ENCODE results near the gene GAL.
"Not testable (repeated sequence)": the region's sequence is repeated elsewhere in the genome, so short reads cannot be mapped to it uniquely, and the experiment has no call there.

The GAL gene, protein sequence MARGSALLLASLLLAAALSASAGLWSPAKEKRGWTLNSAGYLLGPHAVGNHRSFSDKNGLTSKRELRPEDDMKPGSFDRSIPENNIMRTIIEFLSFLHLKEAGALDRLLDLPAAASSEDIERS

DNA sequence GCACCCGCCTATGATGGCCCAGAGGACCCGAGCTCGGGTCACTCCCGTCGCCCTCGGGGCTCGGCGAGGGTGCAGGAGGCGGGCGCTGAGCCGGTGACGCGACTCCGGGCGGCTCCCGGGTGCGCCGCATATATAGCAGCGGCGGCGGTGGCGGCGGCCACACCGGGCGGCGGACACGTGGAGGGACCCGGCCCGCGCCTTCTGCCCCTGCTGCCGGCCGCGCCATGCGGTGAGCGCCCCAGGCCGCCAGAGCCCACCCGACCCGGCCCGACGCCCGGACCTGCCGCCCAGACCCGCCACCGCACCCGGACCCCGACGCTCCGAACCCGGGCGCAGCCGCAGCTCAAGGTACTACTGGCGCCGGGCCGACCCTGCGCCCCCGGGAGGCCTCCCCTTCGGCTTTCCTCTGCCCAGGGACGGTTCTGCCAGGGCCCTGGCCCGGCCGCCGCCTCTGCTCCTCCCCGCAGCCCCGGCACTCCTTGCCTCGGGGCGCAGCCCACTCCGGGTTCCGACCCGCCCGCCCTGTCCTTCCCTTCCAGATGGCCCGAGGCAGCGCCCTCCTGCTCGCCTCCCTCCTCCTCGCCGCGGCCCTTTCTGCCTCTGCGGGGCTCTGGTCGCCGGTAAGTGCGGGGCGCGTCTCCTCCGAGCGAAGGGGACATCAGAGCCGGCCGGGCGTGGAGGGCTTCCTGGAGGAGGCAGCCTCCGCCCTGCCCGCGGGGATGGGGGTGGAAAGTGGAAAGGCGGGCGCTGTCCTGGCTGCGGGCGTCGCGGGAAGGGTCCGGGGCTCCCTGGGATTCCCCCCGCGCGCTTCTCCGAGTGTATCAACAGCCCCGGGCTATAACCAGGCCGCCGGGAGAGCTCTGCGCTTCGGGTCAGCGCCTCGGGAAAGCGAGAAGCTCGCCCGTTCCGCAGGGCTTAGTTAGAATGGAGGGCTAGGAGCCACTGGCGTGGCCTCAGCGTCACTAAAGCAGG is at the start of gene GAL:
TSS of gene GAL (plus strand) at position 160 of the 972 bp plus-strand sequence. CDS start at position 540, 380 bp downstream.
- DNase-seq: peak; percentile 18

DNA sequence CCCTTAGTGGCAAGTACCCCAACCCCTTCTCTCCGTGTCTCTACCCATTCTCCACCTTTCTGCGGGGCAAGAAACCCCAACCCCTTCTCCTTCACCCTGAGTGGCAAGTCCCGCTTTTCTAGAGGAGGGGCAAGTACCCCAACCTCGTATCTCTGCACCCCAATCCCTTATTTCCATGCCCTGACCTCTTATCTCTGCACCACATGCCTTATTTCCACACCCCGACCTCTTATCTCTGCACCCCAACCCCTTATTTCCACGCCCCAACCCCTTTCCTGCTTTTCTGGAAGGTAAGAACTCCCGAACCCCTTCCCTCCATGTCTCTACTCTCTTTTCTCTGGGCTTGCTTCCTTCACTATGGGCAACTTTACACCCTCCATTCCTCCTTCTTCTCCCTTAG is 49.7 kb upstream of the GAL start:
- DNase-seq: not testable (repeated sequence)

DNA sequence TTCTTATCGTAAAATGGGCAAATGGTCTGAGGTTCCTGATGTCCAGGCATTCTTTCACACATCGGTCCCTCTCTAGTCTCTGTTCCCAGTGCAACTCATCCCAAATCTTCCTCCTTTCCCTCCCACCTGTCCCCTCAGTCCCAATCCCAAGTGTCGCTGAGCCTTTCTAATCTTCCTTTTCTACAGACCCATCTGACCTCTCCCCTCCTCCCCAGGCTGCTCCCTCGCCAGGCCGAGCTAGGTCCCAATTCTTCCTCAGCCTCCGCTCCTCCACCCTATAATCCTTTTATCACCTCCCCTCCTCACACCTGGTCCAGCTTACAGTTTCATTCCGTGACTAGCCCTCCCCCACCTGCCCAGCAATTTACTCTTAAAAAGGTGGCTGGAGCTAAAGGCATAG is 49.2 kb upstream of the GAL start:
- DNase-seq: not testable (repeated sequence)

DNA sequence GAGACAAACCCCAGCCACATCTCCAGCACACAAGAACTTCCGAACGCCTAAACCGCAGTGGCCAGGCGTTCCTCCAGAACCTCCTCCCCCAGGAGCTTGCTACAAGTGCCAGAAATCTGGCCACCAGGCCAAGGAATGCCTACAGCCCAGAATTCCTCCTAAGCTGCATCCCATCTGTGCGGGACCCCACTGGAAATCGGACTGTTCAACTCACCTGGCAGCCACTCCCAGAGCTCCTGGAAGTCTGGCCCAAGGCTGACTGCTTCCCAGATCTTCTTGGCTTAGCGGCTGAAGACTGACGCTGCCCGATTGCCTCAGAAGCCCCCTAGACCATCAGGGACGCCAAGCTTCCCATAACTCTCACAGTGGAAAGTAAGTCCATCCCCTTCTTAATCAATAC is 48.5 kb upstream of the GAL start:
- DNase-seq: not testable (repeated sequence)

DNA sequence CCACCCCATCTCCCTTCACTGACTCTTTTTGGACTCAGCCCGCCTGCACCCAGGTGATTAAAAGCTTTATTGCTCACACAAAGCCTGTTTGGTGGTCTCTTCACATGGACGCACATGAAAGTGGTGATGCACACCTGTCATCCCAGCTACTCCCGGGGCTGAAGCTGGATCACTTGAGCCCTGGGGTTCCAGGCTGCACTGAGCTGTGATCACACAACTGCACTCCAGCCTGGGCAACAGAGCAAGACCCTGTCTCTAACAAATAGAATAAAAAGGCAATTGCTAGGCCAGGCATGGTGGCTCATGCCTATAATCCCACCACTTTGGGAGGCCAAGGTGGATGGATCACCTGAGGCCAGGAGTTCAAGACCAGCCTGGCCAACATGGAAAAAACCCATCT is 45.0 kb upstream of the GAL start:
- DNase-seq: not testable (repeated sequence)

DNA sequence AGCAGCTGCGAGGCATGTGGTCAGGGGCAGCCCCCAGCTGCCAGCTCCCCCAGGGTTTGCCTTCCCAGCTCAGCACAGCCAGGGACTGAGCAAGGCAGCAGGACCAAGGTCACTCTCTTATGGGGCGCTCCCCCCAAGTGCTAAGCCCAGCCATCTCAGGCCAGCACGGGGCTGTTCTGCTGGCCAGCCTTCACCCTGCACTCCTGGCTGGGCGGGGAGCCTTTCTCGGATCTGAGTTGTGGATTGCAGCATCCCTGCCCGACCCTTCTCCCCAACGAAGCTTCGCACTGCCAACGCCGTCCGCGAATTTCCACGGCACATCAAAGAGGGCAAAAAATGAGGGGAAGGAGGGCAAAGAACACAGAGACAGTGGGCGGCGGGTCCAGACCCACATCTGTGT is 42.5 kb upstream of the GAL start:
- no peak for DNase-seq

DNA sequence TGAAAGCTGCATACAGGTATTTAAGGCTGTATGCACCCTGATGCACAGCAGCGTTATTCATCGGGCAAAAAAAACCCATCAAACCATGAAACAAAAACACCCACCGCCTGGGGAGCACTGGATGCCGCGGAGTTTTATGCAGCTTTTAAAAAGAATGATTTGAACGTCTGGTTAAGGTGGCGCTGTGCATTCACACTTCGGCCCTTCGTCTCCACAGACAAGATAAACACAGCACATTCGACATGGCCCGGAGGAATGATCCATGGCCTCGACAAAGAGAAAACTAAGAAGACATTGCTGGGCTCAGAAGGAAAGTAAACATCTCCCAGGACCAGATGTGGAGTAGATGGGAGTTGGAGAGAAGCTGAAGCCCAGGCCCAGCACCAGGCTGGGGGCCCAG is 40.8 kb upstream of the GAL start:
- DNase-seq: no peak

DNA sequence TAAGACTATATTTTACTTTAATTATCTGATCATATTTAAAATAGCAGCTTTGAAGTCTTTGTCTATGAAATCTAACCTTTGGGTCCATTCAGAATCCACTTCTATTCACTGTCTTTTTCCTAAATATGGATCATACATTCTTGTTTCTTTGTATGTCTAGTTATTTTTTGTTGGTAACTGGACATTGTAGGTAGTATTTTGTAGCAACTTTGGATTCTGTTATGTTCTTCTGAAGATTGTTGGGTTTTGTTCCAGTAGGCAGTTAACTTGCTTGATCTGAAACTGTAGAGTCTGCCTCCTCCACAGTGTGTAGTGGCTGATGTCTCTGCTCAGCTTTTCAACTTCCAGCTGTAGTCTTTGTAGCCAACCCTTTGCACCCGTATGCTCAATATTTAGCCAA is 37.5 kb upstream of the GAL start:
- no peak for DNase-seq

DNA sequence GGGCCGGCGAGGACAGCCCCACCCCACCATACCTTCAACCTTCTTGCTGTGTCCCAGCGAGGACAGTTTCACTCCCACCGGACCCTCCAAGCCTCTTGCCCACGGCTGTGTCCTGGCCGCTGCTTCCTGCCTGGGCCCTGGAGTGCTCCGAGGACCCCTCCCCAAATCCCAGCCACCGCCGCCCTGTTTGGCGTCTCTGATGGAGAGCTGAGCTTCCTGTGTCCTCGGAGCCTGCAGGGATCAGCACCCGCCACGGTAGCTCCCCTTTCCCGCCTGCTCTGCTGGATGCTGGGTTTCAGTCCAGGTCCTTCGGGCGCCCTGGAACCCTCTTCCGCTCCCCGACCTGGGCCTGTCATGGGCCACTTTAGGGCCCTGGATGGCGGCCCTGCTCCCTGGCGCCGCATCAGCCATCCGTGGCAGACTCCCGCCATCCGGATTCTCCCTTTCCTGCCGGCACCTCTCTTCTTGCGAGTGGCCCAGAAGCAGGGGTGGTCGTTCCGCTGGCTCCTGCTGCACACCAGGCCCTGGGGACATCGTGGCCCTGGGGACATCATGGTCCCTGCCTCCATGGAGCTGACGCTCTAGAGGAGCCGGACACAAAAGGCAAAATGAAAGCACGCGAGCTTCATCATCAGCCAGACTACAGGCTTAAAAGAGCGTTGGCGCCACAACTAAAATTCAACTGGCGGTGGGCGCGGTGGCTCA is 34.3 kb upstream of the GAL start:
- no peak for DNase-seq

DNA sequence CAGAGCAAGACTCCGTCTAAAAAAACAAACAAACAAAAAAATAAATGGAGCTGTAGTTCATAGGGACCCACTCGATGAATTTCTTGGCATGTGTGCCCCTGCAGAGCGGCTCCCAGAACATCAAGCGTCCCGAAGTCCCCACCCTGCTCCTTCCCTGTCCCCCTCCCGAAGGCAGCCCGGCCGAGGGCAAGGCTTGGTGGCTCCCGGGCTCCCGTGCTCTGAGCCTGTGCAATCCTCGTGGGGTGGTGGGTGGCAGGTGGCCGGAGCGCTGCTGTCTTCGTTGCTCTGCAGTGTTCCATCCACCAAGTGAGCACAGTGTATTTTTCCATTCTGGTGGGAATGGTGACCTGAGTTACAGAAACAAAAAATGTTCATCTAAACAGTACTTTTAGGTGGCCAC is 33.5 kb upstream of the GAL start:
- no peak for DNase-seq

DNA sequence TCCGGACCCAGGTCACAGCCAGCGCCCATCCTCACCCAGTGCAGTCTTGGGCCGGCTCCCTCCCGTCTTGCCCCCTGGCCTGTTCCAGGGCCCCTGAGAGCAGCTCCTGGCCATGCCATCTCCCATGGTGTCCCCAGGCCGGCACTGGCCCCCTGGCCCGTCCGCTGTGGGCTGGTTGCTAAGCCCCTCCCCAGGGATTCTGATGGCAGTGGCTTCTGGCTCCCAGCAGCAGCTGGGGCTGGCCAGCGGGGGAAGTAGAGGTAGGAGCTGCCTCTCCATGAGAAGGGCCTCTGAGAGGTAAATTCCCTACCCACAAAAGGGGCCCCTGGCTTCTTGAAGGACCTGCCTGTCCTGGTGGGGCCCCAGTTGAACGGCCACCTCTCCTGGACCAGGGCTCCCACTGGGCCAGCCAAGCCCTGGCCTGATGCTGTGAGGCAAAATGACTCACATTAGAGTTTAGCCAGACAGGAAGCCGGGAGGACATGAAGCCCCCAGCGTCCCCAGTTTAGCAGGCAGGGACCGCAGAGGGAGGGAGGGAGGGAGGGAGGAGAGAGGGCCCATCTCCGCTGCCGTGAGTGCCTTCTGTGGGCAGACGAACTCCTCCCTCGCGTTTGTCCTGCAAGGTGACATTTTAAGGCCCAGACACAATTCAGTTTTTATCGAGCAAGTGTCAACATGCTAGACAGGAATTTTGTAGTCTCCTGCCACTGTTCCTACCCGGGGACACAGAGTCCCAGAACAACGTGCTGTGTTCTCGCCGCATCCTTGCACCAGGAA is 32.9 kb upstream of the GAL start:
- DNase-seq: no peak

DNA sequence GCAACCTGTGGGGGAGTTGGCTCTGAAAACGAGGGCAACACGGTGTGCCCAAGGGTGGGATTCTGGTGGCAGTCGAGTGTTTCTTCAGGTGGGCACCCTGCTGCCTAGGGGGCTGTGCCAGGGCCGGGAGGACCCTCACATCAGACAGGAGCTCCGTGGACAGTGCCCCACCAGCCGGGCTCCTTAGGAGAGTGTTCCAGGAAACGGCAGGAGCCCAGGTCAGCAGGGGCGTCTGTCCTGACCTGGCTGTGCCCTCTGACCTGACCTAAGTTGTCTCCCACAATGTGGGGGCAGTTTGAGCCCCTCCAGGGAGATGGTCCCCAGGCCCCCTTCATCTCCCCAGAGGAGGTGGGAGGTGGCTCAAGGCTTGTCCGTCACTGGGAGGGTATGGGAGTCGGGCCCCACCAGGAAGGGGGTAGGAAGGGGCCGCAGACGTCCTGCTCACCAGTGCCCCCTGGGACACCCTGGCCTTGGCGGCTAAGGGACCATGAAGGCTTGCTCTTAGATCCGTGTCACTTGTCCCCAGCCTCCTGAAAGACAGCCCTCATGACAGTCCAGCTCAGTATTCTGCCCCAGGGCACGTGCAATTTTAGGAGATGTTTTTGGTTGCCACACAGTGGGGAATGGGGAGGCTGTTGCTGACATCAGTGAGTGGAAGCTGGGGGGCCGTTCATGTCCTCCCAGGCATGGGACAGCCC is 32.2 kb upstream of the GAL start:
- DNase-seq: no peak

DNA sequence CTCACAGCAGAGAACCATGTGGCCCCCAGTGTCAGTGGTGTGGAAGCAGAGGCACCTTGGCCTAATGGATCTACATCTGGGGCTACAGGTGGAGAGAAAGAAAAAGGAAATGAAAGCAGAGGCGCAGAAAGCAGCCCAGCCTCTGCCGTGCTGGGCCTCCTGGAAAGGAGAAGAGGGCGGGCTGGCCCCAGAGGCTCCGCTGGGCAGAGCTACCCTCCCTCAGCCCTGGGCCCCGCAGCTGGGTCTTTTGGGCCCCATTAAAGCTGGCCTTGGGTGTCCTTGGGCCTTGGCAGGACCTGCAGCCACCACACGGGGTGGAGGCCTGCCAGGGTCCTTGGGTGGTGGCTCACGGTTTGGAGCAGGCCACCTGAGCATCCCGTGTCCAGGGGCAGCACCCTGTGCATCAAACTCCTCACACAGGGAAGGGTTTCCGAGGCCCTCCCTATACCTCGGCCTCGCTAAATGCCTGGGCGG is 31.6 kb upstream of the GAL start:
- DNase-seq: no peak

DNA sequence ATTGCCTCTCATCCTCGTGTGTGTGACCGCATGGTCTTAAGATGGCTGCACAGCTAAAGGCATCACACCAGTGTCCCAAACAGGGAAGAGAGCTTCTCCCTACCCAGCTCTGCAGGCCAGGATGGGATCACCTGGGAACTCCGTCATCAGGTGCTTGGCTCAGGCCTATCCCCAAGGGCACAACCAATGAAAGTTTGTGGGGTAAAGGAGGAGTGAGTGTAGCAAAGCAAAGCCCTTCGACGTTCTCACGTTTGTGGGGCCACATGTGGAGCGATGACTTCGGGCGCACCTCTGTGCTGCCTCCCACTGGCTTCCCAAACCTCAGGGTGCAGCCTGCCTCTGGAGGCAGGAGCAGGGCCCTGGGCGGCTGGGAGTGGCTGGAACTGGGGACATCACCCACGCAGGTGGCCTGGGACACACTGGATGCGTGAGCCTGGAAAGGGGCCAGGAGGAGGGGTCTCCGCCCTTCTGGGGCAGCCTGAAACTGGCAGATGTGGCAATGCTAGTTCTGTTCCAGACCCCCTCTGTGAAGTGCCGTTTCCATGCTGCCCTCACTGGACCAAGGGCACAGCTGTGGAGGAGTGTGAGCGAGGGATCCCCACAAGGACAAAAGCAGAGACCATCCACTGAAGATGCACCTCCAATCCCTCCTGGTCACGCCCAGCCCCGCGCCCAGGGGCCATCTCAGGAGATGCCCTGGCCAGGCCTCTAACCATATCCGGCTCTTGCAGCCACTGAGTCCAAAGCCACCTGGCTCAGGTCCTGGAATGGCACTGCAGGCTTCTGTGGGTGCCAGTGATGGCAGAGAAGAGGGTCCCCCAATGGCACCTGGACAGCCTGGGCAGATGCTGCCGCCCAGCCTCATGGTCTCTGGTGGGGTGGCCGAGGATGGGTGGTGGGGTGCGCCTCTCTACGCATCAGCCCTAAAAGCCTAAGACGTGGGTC is 30.6 kb upstream of the GAL start:
- no peak for DNase-seq

DNA sequence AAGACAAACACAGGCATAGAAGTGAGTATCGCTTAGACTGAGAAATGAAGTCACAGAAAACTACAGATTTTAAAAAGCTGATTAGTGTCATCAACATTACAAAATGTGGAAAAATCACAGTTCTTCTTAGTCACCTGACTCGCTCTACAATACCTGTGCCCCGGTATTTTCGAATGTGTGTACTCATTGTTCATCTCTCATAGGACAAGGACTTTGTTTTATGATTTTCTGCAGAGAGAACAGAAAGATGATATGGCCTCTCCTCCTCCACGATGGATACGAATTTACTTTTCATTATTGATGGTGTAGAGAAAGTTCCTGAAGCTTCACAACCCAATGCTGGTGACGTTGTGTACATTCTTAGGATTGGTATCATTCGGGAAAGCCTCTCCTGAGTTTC is 29.4 kb upstream of the GAL start:
- DNase-seq: no peak

DNA sequence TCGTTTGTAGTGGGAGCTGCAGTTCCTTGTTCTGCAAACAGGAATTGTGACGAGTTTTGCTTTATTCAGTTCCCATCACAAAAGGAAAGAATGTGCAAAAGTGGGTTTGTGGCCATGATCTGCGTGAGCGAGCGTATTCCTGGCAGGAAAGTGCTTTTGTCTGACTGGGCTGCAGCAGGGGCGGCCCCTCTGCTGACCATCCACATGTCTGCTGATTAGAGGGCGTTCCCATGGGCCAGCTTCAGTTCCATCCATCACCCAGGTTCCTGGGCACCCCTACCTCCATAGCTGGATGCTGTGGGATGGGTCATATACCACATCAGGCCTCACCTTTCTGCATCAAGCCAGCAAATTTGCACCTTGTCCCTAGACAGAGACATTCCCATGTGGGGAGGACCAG is 28.9 kb upstream of the GAL start:
- no peak for DNase-seq

DNA sequence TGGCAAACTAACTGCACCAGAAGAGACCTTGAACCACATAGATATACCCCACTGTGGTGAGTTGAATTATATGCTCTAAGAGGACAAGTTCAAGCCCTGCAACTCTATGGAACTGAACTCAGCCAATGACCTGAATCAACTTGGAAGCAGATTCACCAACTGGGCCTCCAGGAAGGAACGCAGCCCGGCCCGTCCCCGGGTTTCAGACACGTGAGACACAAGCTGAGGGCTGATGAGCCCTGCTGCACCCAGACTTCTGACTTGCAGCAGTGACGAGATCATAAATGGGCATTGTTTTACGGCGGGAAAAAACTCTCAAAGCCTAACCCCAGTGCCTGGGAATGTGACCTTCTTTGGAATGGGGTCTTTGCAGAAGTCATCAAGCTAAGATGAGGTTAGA is 28.5 kb upstream of the GAL start:
- DNase-seq: no peak

DNA sequence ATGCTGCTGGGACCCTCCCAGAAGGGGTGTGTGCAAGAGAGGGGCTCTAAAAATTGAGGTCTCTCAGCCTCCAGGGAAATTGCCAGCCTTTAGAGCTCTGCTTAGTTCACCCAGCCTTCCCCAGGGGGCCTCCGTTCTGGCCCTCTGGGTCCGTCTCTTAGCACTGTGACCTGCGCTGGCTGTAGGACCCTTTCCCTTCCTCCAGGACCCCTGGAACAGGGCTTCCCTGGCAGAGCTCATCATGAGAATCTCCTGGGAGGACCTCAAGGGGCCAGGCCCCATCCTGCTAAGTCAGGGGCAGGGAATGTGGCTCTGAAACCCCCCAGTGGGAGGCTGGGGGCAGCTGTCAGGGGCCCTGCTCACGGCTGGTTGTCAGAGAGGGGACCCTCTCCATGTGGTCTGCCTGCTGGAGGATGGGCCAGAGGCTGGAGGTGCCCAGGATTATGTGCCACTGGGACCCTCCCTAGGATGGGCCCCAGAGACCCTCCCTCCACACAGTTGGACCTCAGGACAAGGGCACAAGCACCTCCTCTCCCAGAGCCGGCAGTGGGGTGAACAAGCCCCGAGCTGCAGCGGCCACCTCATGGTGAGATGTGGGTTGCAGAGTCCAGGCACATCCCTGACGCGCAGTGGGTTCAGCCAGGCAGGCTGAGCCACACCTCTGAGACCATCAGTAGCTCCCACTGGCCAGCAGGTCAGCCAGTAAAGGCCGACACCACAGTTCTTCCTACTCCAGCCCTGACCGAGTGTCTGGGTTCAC is 27.1 kb upstream of the GAL start:
- DNase-seq: no peak

DNA sequence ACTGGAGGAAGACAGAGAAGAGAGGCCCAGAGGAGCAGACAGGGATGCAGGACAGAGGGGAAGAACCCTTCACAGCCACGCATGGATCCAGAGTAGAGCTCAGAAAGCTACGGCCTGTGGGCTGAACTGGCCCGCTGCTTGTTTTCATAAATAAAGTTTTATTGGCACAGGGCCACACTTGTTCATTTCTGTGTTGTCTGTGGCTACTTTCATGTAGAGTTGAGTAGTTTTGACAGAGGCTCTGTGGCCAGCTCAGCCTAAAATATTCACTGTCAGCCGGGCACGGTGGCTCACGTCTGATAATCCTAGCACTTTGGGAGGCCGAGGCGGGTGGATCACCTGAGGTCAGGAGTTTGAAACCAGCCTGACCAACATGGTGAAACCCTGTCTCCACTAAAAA is 26.2 kb upstream of the GAL start:
- DNase-seq: no peak

DNA sequence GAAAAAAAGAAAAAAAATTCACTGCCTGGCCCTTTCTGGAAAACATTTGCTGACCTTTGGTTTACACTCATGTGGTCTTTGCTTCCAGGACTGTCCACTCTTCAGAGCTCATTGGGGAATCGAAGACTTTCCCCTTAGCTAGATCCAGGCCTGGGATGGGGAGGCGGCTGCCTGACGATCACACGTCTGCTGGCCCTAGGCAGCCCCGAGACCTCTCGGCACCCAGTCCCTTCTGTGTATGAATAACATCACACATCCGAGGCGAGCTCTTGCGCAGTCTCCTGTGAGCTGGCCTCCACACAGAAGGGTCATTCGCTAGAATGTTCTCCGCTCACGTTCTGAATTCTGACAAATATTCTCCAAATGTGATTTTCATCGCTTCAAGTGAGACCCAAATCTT is 25.7 kb upstream of the GAL start:
- DNase-seq: no peak

All from NCI-H1092 (cell line).